GM21723 (cell line): ENCODE data around the gene RAB40C.

Experiments used
- ATAC-seq: cut with Tn5 transposase; IDR thresholded peaks from one replicate; pipeline ENCODE4 v1.9.1; 2021; ENCODE audit warnings: mild to moderate bottlenecking, moderate library complexity; ENCODE audit not compliant: unreplicated experiment

RAB40C gene

DNA sequence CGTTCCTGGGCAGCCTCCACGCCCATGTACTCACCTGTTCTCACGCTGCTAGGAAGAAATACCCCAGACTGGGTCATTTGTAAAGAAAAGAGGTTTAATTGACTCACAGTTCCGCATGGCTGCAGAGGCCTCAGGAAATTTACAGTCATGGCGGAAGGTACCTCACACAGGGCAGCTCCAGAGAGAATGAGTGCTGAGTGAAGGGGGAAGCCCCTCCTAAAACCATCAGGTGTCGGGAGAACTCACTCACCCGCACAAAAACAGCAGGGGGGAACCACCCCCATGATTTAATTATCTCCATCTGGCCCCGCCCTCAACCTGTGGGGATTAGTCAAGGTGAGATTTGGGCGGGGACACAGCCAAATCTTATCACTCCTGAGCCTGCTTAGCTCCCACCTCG lies 18.2 kb downstream of the RAB40C start:
- no peak for ATAC-seq

DNA sequence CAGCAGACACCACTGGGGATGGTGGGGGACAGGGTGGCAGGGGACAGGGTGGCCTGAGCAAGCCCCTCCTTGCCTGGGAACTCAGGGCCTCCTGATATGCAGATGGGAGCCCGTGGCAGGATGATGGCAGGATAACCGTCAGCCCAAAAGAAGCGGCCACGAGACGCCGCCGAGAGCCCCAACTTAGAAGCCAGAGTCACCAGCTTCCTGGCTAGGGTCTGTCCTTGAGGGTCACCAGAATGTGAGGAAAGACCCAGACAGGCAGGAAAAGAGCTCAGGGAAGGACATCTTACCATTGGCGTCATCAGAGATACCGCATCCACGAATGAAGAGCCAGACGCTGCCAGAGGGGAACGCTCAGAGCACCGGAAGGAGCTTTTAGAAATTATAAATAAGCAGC lies 19.4 kb downstream of the RAB40C start:
- no peak for ATAC-seq

DNA sequence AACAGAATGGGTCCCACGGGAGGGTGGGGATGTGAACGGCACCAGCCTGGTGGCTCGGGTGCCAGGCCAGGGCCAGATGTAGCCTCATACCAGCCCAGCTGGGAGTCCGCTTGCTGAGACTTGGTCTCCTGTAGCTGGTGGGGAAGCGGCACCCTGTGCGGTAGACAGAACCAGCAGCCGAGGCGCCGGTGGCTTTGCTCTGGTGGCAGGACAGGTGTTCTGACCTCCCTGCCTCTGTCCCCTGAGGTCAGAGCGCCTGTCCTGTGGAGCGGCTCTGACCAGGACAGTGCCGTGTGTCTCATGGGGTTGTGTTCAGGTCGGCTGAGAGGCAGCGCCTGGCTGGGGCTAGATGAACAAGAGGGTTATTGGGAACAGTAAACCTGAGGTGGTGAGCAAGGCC lies 20.1 kb downstream of the RAB40C start:
- ATAC-seq: no peak

DNA sequence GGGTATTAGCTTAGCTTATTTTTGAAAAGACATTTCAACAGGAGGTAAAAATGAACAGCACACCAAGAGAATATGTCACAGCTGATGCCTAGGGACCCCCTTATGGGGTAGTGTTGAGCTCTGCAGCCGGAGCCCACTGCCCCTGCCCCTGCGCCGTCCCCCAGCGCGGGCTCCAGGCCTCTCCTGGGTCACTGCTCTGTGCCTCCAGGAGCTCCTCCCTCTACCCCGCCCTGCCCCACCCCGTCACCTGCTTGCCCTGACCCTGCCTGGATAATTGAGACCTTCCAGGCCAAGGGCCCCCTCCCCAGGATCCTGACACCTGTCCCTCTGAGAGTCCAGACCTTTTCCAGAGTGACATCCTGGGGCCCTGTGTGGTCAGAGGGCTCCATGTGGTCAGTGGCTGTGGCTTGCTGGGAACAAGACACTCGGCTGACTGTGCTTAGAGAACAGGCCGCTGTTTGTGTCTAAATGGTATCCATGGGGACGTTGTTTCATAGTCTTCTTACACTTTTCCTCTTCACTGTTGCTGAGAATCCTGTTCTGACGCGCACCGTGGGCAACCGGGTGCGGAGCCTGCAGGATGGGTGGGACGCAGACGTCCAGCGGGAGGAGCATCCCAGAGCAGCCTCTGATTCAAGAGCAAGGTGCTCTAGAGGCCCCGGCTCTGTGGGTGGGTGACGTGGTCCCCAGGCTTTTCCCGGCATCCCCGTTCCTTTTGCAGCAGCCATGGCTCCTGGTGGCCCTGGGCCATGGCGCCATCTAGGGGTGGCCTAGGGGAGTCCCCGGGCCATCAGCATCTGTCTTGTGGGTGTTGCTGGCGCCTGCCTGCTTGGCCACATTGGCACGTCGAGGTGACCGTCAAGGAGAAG lies 20.9 kb downstream of the RAB40C start:
- ATAC-seq: no peak

DNA sequence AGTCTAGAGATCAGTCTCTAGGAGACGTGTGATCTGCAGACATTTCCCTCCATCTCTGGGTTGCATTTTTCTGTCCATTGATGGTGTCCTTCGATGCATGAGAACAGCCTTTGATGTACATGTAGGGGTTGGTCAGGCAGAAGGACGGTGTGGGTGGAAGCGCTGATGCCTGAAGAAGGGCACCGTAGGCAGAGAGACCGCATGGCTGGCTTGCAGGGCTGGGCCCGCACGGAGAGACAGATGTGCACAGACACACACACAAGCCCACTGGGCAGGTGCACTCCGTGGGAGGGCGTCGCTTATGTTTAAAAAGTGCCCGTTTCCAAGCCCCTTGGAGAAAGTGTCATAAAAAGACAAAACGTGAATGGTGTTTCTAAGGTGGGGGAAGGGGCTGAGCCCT lies 25.3 kb downstream of the RAB40C start:
- ATAC-seq: no peak

DNA sequence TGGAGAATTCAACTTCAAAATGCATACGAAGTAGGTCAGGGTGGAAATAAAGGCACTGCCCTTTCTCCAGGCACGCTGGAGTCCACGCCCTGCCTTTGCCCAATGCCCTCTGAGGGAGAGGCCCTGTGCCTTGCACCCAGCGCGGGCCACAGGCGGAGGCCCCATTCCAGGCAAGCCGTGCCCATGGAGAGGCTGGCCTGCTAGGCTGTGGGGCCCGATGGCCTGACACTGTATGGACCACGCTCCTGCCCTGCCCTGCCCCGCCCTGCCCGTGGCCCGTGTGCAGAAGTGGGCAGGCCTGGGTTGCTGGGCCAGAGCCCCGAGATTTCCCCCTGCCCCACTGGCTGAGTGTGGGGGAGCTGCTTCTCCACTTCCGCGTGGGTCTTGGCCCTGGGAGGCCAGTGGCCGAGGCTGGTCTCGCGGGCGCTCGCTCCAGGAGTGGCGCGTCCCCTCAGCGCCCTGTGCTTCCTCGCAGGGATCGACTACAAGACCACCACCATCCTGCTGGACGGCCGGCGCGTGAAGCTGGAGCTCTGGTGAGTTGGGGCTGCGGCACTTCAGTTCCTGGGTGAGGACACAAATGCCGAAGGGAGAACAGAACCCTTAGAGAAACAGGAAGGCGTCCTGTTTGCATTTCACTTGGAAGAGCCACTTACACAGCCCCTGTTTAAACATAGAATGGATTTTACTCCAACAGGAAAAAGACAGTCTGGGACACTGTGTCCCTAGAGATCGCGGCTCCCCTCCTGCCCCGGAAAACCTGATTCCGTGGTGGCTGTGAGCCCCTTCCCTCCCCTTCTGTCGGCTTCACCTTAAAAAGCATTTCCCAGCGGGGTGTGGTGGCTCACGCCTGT lies 27.1 kb downstream of the RAB40C start:
- no peak for ATAC-seq

DNA sequence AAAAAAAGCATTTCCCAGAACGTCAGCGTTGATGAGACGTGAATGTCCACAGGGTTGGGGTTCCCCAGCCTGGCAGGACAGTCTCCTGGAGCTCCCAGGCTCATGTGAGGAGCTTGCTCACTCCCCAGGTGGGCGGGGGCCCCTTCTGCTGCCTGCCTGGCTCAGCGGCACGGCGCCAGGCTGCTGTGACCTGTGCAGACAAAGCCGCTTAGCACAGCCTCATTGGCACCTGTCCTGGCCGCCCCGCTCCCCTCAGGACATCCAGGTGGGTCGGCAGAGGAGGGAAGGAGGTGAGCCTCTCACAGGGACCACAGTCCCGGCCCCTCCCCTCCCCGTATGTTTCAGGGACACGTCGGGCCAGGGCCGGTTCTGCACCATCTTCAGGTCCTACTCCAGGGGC lies 28.0 kb downstream of the RAB40C start:
- no peak for ATAC-seq

DNA sequence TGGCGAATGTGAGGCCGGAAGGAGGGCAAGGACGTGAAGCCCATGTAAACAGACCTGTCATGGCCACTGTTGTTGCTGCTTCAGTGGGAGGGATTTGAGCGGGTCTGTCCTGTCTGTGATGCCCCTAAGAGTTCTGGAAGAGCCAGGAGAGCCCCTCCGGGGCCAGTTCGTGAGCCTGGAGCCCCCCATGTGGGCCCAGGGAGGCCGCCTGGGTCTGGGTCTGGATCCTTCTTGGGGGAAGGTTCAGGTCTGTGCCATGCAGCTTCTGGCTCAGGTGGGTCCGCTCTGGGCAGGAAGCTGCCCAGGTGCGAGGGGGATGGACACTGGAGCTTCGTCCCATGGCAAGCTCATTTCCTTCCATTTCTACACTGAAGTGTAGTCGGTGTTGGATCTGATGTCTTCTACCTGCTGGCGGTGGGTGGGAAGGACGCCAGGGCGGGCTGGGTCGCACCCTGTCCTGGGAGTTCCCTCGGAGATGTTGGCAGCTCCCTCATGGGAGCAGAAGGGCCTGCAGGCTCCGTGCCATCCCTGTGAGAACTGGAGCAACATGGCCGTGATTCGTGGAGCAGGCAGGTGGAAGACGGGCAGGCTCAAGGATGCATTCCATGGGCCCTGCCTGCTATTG lies 29.7 kb downstream of the RAB40C start:
- no peak for ATAC-seq

DNA sequence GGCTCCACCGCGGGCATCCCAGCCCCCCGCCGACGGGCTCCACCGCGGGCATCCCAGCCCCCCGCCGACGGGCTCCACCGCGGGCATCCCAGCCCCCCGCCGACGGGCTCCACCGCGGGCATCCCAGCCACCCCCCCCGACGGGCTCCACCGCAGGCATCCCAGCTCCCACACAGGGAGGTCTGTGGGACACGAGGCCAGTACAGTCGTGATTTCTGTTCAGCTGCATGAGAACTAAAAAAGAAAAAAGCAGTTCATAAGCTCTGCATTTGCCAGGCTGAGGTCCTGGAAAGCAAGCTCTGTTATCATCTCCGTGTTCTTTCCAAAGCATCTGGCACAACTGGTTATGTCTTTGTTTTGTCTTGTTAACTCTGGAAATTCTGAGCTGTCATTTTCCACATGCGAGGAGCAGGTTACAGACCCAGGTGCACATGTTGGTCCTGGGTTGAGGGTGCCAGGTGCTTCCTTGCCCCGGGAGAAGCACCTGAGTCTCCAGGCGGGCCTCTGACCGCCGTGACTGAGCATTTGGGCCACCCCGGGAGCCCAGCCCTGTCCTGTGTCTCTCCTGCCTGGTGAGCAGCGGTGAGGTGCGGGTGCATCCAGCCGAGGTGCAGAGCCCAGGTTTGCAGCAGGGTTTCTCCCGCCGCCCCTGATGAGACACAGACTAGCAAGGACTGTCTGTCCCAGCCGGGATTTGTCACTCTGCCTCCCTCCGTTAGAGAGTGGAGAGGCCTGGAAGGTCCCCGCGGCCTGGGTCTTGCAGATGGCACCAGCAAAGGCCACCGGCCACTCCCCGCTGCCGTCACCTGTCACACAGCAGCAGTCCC lies 31.0 kb downstream of the RAB40C start:
- ATAC-seq: no peak

DNA sequence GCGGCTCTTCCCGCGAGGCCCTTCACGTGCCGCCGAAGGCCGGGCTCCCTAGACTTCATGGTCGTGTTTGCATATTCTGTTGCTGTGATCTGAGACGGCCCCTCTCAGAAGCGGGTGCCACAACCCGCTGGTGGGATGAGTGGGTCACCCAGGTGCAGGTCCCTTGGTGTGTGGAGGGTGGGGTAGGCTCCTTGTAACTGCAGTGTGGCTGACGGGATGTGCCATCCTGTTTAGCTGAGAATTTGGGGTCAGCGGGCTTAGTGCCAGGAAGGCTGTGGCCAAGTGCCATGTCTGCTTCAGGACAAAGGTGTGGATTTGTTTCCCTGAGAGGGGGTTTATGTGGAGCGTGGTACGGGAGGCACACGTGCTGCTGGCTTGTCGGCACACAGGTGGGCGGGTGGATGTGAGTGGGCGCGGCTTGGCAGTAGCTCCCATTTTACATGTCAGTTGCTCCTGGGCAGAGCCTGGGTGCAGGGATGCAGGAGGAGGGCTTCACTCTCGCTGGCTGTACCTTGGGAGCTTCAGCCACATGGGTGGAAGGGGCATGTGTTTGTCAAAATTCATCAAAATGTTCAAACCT lies 31.8 kb downstream of the RAB40C start:
- no peak for ATAC-seq

DNA sequence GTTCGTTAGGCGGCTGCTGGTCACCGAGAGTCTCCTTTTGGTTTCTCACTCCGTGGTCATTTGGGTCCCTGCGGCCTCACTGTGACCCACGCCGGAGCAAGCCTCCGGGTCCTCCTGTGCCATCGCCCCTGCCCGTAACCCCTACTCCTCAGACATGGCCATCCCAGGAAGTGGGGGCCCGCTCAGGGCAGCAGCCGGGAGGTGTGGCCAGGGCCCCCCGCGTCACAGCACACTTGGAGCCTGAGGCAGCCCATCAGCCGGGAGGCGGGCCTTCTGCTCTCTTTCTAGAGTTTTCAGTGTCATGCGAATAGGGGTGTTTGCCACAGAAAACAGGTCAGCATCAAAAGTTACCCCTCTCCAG lies 33.0 kb downstream of the RAB40C start:
- no peak for ATAC-seq

DNA sequence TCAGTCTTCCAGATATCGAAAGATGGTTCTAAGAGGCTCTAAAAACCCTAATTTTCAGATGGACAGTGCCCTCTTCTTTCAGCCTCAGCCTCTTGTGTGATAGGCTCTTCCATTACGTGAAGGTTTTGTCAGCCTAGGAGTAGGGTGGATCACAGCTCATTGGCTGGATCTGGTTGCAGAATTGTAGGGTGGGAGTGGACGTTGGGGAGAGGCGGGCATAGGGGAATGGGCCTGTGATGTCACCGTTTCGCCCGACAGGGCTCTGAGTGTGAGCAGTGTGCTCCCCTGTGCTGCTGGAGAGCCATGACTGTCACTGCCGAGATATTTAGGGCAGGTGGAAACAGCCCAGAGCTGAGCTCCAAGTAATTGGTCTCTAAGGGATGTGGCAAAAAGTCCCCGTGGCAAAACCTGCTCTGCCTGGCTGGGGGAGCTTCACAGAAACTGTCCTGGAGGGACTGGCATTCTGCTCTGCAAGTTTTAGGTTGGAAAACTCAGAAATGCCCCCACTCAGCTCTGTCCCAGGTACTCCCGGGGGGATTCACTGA lies 34.7 kb downstream of the RAB40C start:
- no peak for ATAC-seq

DNA sequence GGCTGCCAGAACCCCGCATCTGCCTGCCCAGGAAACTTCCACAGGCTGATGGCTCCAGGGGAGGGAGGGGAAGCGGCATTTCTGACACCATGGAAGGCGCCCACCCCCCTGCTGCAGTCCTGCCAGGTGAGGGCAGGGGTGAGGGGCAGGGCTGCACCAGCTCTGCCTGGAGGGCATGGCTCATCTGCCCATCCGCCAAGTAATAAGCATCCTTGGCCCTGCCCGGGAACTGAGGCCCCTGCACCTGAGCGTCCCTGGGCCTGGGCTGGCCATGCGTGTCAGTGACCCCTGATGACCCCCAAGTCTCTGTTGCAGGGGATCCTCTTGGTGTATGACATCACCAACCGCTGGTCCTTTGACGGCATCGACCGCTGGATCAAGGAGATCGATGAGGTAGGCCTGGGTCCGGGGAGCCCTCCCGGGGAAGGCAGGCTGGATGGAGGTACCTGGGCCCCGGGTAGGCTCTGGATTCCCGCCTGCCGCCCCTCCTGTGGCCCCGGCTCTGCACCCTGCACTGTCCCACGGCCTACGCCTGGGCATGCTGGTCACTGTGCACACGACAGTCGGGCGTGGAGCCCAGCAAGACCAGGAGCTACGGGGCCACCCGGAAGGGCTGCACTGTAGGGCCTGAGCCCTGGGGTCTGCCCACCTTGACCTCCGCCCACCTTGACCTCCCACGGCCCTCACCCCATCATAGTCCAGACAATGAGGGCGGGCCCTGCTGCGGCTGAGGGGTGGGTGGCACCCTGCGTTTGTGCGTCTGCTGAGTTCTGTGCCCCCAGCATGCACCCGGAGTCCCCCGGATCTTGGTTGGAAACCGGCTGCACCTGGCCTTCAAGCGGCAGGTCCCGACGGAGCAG lies 35.5 kb downstream of the RAB40C start:
- no peak for ATAC-seq

DNA sequence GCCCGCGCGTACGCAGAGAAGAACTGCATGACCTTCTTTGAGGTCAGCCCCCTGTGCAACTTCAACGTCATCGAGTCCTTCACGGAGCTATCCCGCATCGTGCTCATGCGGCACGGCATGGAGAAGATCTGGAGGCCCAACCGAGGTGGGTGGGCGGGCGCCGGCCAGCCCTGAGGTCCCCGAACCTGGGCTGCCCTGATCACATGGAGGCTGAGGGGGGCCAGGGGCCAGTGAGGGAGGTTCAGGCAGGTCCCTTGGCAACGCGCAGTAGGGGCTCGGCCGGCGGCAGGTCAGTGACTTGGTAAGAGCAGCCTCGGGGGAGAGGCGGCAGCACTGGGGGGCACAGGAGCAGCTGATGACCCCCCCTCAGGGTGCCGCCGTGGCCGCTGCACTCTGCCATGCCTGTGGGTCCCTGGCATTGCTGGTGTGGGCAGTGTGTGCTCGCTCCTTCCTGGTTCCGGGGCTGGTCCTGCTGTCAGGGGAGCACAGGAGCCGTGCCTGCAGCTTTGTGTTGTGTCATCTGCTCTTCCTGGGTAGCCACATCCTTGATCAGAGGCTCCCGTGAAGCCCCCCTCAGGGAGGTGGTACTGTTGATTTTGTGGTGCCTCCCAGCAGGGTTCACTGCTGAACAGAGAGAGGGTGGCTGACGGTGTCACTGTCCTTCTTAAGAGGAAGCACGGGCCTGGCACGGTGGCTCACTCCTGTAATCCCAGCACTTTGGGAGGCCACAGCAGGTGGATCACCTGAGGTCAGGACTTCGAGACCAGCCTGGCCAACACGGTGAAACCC lies 36.3 kb downstream of the RAB40C start:
- no peak for ATAC-seq

DNA sequence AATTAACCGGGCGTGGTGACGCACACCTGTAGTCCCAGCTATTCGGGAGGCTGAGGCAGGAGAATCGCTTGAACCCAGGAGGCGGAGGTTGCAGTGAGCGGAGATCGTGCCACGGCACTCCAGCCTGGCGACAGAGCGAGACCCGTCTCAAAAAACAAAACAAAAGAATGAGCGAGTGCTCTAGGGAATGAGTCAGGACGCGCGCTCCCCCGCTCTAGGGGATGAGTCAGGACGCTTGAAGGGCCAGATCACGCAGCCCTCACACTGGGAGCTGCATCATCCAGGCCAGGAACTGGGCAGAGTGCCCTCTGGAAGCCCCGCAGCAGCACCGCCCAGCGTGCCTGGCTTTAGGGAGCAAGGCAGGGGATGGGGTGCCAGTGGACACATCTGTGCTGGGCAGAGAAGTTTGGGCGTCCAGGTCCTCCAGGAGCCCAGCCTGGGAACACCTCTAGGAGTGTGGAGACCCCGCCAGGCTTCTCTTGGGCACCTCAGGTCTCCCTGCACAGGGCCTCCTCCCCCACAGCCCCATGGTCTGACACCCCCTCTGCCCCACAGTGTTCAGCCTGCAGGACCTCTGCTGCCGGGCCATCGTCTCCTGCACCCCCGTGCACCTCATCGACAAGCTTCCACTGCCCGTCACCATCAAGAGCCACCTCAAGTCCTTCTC lies 37.1 kb downstream of the RAB40C start:
- no peak for ATAC-seq

DNA sequence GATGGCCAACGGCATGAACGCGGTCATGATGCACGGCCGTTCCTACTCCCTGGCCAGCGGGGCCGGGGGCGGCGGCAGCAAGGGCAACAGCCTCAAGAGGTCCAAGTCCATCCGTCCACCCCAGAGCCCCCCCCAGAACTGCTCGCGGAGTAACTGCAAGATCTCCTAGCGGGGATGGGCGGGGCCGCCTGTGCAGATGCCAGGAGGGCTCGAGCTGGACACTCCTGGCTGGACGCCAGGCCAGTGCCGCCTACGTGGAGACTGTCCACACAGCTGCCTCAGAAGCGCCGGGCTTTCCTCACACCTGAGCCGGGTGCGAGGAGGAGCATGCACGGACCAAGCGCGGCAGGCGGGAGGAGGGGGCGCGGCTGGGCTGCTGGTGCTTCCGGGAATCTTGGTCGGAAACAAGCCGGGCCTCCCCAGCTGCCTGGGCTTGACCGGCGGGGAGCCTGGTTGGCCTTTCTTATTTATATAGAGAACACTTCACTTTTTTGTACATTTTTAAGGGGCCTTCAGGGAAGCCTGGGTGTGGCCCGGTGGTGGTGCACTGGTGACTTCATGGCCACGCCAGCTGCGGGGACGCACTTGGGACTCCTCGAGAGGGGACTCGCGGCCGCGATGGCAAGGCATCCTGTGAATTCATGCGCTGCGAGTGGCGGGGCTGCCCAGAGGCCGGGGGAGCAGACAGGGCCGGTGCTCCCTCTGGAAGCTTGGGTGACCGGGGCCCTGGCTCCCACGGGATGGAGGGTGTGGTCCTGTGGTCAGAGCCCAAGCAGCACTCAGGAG lies 37.8 kb downstream of the RAB40C start:
- no peak for ATAC-seq
